KG1 (cell line): ENCODE results near the gene RIPOR1.

ENCODE experiments used
- DNase-seq: peaks from one replicate; lab custom pipeline; 2025; lab: John Stamatoyannopoulos, UW

The RIPOR1 gene

DNA sequence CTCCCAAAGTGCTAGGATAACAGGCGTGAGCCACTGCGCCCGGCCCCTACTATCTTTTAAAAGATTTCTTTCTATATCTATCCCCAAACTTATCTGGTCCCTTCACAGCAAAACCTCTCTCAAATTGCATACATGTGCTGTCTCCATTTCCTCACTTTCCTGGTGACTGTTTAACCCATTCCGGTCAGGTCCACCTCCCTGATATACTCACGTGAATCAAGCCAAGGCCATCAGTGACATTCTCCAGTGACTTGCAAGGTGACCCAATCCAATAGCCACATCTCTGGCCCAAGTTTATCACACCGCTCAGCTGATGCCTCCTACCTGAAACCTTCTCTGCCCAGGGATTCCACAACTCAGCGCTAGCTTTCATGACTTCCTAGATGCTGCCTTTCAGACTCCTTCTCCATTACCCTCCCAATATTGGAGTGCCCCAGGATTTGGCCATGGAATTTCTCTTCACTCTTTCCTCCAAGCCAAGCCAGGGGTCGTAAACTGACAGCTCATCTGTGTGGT, 32.3 kb downstream of the RIPOR1 start:
- DNase-seq = no peak

DNA sequence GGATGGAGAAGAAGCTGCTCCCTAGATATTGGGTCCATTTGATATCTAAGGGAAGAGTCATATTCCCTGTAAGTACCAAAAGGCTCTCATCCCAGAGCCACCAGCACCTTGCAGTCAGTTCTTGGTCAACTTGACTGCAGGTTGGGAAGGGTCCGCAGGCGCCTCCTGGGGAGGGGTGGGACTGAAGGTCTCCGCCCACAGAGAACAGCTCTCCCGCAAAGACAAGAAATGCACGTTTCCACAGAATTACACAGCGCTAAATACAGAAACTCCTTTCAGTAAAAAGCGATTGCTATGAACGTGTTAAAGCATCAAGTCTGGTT, 32.8 kb downstream of the RIPOR1 start:
- no peak for DNase-seq

DNA sequence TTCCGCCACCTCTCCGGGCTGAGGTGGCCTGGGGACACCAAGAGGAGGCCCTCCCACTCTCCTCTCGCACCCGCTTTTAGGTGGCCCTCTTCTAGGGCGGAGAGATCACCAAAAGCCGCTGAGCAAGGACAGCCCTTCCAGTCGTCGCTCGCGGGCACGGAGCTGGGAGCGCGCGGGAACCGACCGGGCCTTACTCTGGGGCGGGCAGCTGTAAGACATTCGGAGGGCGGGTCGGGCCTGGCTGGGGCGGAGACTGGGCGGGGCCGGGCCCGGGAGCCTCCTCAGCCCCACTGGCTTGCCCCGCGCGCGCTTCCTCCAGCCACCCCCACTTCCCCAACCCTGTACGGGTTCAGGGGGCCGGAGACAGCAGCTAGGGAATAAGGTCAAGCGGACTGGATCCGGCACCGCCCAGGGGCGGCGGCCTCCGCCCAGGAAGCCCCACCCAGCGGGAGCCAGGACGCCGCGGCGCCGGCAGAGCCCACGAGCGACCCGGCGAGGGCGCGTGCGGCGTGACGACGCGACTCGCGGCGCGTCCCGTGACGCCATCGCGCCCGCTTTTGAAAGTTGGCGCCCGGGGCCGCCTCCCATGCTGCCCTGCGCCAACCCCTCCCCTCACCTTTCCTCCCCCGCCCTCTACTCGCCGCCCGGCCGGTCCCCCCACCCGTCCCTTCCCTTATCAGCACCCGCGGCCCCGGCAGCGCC, 33.3 kb downstream of the RIPOR1 start:
- peak; percentile 91 for DNase-seq

DNA sequence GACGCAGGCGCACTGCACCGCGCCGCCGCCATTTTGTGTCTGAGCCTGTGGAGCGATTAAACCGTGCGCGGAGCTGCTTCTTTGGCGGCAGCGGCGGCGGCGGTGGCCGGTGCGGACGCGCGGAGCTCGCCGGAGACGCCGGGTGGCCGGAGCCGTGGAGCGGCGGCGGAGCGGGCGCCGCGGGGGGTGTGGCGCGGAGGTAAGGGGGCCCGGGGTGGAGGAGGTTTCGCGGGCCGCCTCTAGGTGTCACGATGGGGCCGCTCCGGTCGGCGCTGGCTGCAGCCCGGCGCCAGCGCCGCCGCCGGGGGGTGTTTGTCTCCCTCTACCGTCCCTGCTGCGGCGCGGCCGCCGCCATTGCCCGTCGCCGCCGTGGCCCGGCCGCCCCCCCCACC, 33.9 kb downstream of the RIPOR1 start, which contains the start of gene CTCF:
Gene CTCF, plus strand, starts transcription at position 1 of the 392 bp plus-strand sequence. CDS start 48,307 bp downstream, outside the sequence.
- peak; percentile 32 for DNase-seq

DNA sequence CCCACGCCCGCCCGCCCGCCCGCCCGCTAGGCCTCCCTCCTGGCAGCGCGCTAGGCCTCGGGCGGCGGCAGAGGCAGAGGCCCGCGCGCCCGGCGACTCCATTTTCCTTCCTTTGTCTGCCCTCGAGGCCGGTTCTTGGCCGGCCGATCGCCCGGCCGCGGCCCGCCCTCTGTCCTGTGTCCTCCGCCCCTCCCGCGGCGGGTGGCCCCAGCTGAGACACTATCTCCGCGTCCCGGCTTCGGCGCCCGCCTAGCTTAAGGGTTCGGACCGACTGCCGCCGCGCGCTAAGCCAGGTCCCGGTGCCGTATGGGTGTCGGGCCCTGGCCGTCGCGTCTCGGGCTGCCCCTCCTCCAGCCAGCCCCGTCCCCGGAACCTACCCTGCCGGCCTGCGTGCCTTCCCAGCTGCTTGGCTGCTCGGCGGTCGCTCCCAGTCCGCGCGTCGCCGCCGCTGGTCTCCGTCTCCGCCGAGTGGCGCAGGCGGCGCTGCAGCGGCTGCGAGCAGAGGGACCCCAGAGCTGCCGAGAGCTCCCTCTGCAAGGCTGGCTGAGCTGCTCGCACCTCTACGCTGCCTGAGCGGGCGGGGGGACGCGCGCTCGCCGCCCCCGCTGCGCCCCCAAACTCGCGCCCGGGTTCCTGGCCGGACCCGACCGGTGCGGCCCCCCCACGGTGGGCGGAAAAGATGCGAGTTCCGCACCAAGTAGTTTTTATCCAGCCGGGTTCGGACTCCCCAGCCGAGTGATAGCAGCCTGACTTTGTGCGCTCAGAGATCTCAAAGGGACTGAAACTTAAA, 34.5 kb downstream of the RIPOR1 start:
- DNase-seq = no peak

DNA sequence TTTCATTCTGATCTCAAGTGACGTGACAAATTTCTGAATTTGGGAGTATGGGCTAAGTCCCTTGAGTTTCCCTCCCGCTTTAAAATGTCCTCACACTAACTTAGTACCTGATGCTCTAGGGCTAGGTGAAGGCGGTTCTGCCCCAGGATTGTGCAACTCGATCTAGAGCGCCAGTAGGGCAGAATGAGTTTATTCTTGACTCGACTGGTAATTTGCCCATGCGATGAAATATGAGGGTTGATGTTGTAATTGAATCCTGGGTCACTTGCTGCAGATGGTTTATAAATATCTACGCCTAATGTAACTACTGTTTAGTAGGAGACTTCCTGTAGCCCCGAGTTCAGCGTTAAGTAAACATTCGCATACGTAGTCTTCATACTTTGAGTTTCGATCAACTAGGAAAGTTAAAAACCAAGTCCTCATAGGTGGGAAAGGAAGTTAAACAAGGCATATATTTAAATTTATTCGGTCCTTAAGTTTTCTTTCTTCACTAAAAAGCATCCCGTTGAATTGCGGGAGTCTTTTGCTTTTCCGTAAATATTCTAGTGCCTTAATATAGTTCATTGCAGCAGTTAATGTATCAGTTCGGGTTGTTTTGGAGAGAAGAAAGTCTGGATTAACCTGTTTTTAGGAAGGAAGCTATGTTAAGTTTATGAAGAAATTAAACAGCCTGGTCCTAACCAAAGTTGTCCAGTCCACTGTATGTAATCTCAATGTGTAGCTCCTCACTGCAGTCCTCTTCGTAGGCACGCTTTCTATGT, 35.3 kb downstream of the RIPOR1 start:
- peak; percentile 34 for DNase-seq

DNA sequence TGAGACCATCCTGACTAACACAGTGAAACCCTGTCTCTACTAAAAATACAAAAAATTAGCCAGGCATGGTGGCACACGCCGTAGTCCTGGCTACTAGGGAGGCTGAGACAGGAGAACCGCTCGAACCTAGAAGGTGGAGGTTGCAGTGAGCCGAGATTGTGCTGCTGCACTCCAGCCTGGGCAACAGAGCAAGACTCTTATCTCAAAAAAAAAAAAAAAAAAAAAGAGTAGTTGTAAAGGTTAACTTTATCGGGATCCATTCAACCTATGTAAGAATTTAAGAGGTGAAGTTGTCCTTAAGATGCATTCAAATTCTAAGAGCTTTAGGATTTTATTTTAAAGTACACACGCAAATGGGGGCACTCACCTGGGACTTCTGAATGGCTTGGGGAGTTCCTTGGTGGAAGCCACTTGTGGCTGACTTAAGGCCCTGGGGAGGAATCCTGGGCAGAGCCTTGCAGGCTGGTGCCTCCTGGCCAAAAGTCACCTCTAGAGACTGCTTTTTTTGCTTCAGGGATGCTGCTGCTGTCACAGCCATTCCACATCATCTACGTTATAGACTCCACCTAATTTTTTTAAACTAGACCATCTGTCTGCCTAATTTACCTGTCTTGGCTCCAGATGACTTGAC, 37.0 kb downstream of the RIPOR1 start:
- DNase-seq = no peak

DNA sequence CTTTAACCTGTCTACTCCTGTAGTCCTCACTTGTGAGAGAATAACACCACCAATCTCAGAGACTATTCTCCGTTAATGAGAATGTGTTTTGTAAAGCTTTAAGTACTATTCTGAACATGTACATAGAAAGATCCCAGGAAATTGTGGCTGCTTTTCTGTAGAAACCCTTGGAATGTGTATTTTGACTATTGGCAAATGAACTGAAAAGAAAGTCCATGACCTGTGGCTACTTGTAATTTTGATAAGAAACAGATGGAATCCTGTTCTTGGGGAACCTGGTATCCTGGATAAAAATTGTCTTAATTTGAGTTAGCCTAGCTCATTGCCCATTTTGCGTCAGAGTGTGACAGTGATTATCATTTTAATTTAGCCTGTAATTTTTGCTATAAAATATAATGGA, 42.8 kb downstream of the RIPOR1 start:
- no peak for DNase-seq

DNA sequence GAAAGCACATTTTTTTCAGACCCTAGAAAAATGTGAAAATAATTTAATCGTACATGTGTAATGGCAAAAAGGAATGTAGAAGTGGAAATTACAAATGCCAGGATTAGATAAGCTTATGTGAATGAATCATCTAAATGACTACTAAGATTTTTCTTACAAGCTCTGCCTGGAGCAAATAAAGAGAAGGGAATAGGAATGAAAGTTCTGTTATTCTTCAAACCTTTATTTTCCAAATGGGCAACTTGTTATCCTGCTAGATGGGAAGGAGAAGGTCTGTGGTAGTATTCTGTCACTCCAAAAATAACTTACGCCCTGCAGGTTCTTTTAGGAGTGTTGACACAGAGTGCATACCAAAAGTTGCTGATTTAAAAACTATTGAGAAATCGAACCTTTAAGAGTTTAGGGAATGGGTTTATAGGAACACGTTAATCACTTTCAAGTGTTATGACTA, 43.4 kb downstream of the RIPOR1 start:
- DNase-seq = no peak

DNA sequence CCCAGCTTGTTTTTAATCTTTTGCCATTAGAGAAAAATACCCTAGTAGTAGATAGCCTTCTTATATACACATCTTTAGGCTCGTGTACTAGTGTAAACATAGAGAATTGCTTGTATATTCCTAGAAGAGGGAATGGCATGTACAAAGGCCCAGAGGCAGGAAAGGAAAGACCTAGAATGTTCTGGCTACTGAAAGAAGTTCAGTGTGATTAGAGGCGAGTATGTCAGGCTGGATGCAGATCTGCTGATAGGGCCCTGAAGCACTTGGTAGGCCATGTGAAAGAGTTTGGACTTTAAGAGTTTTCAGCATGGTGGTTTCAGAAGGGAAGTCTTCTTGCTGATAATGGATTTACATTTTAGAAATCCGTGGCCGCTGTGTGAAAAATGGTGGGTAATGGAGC, 51.1 kb downstream of the RIPOR1 start:
- no peak for DNase-seq

DNA sequence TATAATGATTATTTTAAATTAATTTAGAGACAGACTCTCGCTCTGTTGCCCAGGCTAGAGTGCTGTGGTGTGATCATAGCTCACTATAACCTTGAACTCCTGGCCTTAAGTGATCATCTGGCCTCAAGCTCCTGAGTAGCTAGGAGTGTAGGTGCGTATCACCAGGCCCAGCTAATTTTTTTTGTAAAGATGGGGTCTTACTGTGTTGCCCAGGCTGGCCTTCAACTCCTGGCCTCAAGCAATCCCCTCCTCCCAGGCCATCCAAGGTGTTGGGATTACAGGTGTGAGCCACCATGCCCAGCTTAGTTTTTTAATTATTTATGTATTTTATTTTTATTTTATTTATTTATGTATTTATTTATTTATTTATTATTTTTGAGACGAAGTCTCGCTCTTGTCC, 51.6 kb downstream of the RIPOR1 start:
- DNase-seq = no peak

DNA sequence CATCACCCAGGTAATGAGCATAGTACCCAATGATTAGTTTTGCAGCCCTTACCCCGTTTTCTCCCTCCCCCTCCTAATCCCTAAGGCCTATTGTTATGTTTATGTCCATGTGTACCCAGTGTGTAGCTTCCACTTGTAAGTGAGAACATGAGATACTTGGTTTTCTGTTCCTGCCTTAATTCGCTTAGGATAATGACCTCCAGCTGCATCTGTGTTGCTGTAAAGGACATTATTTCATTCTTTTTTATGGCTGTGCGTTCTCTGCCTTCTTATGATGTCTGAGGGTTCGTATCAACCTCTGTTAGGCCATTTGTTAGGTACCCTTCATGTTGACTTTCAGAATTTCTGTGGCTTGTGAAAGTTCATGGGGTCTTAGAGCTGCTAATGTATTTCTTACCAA, 64.7 kb downstream of the RIPOR1 start:
- no peak for DNase-seq

DNA sequence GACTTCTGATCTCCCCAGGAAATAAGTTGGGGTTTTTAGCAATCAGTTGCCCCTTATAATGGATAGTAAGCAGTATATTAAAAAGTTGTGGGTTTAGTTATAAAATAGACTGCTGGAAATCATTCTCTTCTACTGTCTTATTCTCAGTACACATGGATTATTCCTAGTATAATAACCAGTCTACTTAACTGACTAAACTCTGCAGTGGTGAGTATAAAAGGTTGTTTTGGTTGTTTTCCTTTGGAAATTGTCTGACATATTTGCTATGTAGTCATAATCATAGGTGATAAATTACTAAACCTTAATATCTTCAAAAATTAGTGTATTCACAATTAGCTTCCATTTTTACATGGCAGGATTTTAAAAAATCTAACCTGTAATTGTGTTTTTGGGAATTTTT, 65.1 kb downstream of the RIPOR1 start:
- no peak for DNase-seq

DNA sequence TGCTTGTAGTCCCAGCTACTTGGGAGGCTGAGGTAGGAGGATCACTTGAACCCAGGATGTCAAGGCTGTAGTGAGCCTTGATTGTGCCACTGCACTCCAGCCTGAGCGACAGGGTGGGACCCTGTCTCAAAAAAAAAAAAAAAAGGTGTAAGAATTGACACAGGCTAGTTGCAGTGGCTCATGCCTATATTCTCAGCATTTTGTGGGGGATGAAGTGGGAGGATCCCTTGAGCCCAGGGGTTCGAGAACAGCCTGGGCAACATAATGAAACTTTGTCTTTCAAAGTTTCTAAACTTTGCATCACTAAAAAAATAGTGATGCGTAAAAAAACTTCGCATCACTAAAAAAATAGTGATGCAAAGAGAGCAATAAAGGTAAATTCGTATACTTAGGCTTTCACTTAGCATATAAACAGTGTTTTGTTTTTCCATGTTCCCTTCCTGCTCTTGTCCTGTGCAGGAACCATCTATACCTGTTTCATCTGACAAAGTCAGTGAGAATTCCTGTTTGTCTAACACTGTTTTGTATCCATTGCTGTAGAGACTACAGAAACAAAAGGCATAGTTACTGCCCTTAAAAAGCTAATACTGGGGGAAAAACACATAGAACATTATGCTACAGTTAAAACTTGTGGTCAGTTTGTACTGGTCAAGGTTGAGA, 65.8 kb downstream of the RIPOR1 start:
- DNase-seq = no peak

DNA sequence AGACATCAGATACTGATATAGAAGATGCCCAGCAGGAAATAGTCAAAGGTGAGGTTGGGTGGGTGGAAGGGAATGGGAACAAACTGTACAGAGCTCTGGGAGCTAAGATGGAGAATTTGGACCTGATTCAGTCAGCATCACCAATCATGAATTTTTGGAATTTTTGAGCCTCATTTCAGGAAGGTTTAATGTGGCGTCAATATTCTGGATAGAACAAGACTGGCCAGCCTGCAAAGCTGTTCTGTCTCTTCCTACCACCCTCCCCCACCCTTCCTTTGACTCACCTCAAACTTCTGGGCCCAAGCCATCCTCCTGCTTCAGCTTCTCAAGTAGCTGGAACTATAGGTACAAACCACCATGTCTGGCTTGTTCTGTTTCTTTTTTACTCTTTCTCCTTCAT, 66.3 kb downstream of the RIPOR1 start:
- no peak for DNase-seq
